Small intestine (tissue), 7 donors: ENCODE results near the gene SHCBP1. TPM values are rescaled to one million over a fixed set of nuclear protein-coding genes. Genes with fewer than 3 reads are reported as not detected.

ENCODE experiments used
- DNase-seq, 2 donors: peaks; one replicate each; pipeline versions ENCODE4 v3.0.0 to v3.0.0-alpha.2; 2013
- FAIRE-seq: peaks from 2 replicates; lab custom pipeline; 2012; peaks lifted over from hg19 to GRCh38; lab: Jason Lieb, UNC
- H3K27ac ChIP-seq, 3 donors: one replicate each; pipeline ENCODE4 v1.5.1; 2013; ENCODE audit warnings: low read length in 2 of 3, mild to moderate bottlenecking in 2 of 3, control low read depth in 1 of 3, inconsistent platforms in 1 of 3, low read depth in 1 of 3, moderate library complexity in 1 of 3
- H3K27me3 ChIP-seq, 3 donors: one replicate each; pipeline ENCODE4 v1.6.1; 2013; ENCODE audit warnings: low read length in 3 of 3, inconsistent platforms in 1 of 3; ENCODE audit not compliant: control insufficient read depth in 3 of 3, insufficient read depth in 3 of 3
- H3K36me3 ChIP-seq, 3 donors: one replicate each; pipeline ENCODE4 v1.6.1; 2013; ENCODE audit warnings: low read length in 3 of 3, inconsistent platforms in 1 of 3, low read depth in 1 of 3, mild to moderate bottlenecking in 1 of 3, moderate library complexity in 1 of 3; ENCODE audit not compliant: control insufficient read depth in 3 of 3, insufficient read depth in 2 of 3
- H3K4me1 ChIP-seq, 3 donors: one replicate each; pipeline ENCODE4 v1.6.1; 2013; ENCODE audit warnings: low read length in 2 of 3, inconsistent platforms in 1 of 3, low read depth in 1 of 3, mild to moderate bottlenecking in 1 of 3, moderate library complexity in 1 of 3; ENCODE audit not compliant: control insufficient read depth in 3 of 3, insufficient read depth in 2 of 3
- H3K4me3 ChIP-seq, 3 donors: one replicate each; pipeline ENCODE4 v1.5.1; 2013; ENCODE audit warnings: low read length in 3 of 3, control low read depth in 1 of 3, inconsistent platforms in 1 of 3, low read depth in 1 of 3, mild to moderate bottlenecking in 1 of 3, moderate library complexity in 1 of 3
- H3K9me3 ChIP-seq, 2 donors: one replicate each; pipeline ENCODE4 v1.6.1; 2013; ENCODE audit warnings: low read depth in 1 of 2, low read length in 1 of 2; ENCODE audit not compliant: control insufficient read depth in 2 of 2, insufficient read depth in 1 of 2
- WGBS, 3 donors: extraction: QIAGEN DNeasy Blood & Tissue Kit; methylation state at CpG; one replicate each; pipeline ENCODE4 v1.1.7; 2013; 5-methylcytosine and 5-hydroxymethylcytosine counted together
- polyA plus RNA-seq, 4 donors: library from polyadenylated mRNA; stranded (reverse) in 3 of 4; unstranded in 1 of 4; fragments of 200-250 nt in 3 of 4; fragments of 120-200 nt in 1 of 4; gene quantifications; one replicate each; pipeline versions ENCODE4 v1.2.1 to v1.2.3, GENCODE V29; 2013
- donor health status: healthy with polysubstance abuse.
- donor health status: control.
- donor health status: control.
- donor health status: Bipolar disorder and iron deficiency.
- donor health status: healthy.

SHCBP1 gene
- polyA plus RNA-seq, 4 donors, result 0.54 to 5.5 (median 3.0) TPM

DNA sequence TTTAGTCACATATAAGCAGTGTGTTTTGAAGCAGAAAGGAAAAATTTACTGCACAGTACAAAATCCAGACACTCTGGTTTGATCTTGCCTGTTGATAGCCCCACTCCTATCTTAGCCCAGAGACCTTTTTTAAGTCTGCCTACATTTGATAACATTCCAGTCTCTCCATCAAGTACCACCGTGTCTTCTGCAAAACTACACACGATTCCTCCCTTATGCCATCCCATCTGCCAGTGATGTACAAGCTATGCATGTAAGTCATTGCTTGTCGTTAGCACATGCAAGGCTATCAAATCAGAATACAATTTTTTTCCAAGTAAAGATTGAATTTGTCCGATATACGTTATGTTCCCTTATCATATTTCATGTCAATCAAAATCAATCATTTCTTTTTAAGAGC is 14.9 kb downstream of the SHCBP1 start:
- FAIRE-seq, result no peak
- WGBS, 3 donors, result 93 to 96% (median 95%) methylated on average over 5 of the region's 5 CpGs
- no peaks in the 10 kb centered on the region for H3K27me3 ChIP-seq
- DNase-seq, result no peak
- no peak overlapping the region for H3K4me3 ChIP-seq
- H3K27ac ChIP-seq, result no peak overlapping the region
- H3K9me3 ChIP-seq, result no peaks in the 10 kb centered on the region
- H3K4me1 ChIP-seq, result no peaks in the 10 kb centered on the region
- H3K36me3 ChIP-seq, result peaks cover 0 to 2% (median 0%) of the 10 kb centered on the region in 3 donors

DNA sequence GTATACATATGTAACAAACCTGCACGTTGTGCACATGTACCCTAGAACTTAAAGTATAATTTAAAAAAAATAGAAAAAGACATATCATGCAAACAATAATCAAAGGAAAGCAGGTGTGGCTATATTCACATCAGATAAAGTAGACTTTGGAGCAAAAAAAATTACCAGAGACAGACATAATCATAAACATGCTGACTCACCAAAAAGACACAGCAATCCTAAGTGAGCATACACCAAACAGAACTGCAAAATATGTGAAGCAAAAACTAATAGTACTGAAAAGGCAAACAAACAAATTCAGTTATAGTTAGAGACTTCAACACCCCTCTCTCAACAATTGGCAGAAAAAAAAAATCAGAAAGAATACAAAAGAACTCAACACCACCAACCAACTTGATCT is 29.9 kb downstream of the SHCBP1 start:
- Histone ChIP-seq H3K4me3 (no peak overlapping the region), H3K27me3 (no peaks in the 10 kb centered on the region), H3K9me3 (no peaks in the 10 kb centered on the region), H3K4me1 (no peaks in the 10 kb centered on the region), H3K27ac (no peak overlapping the region), H3K36me3 (no peaks in the 10 kb centered on the region)
- FAIRE-seq (no peak), DNase-seq (no peak)
- WGBS, 3 donors, result 92 to 100% (median 96%) methylated on average over 1 of the region's 1 CpG

DNA sequence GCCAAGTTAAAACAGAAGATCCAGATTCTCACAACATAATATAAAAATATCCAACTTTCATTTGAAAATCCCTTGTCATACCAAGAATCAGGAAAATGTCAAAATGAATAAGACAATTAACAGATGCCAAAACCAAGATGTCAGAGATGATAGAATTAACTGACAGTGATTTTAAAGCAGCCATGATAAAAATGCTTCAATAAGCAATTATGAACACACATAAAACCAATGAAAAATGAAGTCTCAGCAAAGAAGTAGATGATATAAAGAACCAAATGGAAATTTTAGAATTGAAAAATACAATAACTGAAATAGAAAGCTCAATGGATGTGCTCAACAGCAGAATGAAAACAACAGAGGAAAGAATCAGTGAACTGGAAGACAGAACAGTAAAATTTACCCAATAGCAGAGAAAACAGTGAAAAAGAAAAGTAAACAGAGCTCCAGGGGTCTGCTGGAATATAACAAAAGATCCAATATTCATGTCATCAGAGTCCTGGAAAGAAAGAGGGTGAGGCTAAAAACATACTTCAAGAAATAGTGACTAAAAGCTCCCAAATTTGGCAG is 35.1 kb downstream of the SHCBP1 start:
- H3K27me3 ChIP-seq, result no peaks in the 10 kb centered on the region
- no peaks in the 10 kb centered on the region for H3K9me3 ChIP-seq
- no peak for DNase-seq
- no peak for FAIRE-seq
- H3K27ac ChIP-seq, result no peak overlapping the region
- no peak overlapping the region for H3K4me3 ChIP-seq
- no peaks in the 10 kb centered on the region for H3K4me1 ChIP-seq
- no peaks in the 10 kb centered on the region for H3K36me3 ChIP-seq

DNA sequence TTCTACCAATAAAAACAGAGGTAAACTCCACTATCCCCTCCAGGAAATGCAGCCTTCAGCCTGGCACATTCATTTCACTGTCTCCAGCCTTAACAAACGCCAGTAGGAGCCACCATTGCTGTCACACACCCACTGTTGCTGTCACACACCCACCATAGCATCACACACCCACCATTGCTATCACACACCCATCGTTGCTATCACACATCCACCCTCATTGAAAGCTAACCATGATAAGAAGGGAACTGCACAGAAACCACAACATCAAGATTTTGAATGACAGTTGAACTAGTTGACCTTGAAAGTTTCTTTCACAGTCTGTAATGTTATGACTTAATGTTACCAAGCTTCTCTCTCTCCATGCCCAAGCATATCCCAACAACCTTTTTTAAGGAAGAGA is 38.1 kb downstream of the SHCBP1 start:
- no peak for DNase-seq
- Histone ChIP-seq H3K4me1 (no peaks in the 10 kb centered on the region), H3K4me3 (no peak overlapping the region), H3K27me3 (no peaks in the 10 kb centered on the region), H3K9me3 (no peaks in the 10 kb centered on the region), H3K27ac (no peak overlapping the region), H3K36me3 (no peaks in the 10 kb centered on the region)
- no peak for FAIRE-seq
- 46 to 60% (median 51%) methylated on average over 2 of the region's 2 CpGs for WGBS, 3 donors

DNA sequence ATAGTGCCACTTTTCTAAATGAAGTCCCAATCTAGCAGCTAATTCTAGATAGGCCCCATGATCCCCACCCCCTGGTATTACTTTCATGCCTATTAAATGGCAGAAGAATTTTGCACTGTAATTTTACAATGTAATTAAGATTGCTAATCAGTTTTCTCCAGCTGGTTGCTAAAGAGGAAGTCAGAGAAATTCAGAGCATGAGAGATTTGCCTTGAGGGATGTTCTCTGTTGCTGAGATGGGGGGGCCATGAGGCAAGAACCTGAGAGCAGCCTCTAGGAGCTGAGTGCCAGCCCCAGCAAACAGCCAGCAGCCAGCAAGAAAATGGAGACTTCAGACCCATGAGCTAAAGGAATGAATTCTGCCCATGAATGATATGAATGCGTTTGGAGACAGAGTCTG is 38.9 kb downstream of the SHCBP1 start:
- H3K4me1 ChIP-seq, result no peaks in the 10 kb centered on the region
- no peaks in the 10 kb centered on the region for H3K36me3 ChIP-seq
- H3K27me3 ChIP-seq, result no peaks in the 10 kb centered on the region
- FAIRE-seq, result no peak
- DNase-seq, result no peak
- H3K9me3 ChIP-seq, result no peaks in the 10 kb centered on the region
- WGBS, 3 donors, result 81 to 100% (median 92%) methylated on average over 1 of the region's 1 CpG
- no peak overlapping the region for H3K27ac ChIP-seq
- H3K4me3 ChIP-seq, result no peak overlapping the region

DNA sequence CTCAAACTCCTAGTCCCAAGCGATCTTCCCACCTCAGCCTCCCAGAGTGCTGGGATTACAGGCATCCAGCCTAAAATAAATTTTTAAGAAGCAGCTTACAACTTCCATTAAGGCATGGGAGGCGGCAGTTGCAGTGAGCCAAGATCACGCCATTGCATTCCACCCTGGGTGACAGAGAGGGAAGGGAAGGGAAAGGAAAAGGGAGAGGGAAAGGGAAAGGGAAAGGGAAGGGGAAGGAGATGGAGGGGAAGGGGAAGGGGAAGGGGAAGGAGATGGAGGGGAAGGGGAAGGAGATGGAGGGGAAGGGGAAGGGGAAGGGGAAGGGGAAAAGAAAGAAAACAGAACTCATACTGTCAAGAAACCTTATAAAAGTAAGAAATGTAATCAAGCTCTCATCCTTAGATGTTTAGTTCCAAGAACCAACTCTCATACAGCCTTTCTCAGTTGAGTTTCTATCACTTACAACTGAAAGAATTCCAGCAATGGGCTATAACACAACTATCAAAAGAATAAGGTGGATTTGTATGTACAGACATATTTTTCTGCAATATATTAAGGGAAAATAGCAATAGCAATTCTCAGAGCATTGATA is 43.1 kb downstream of the SHCBP1 start:
- 94 to 99% (median 98%) methylated on average over 3 of the region's 3 CpGs for WGBS, 3 donors
- FAIRE-seq, result no peak
- no peaks in the 10 kb centered on the region for H3K4me1 ChIP-seq
- H3K36me3 ChIP-seq, result no peaks in the 10 kb centered on the region
- H3K9me3 ChIP-seq, result no peaks in the 10 kb centered on the region
- no peak overlapping the region for H3K27ac ChIP-seq
- DNase-seq, result no peak
- no peaks in the 10 kb centered on the region for H3K27me3 ChIP-seq
- H3K4me3 ChIP-seq, result no peak overlapping the region

DNA sequence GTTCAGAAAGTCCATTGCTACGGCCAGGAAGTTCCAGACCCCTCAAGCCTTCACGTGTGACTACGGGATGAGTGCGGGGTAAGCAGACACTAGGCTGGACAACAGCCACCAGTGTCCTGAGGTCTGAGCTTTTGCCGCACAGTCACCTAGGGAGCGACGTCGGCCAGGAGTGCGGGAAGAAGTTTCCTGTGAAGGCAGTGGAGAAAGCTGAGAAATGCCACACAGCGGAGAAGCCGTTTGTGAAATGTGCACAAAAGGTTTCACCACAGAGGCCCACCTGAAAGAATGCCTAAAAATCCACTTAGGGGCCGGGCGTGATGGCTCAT is 47.4 kb downstream of the SHCBP1 start:
- Histone ChIP-seq H3K4me1 (no peaks in the 10 kb centered on the region), H3K27me3 (no peaks in the 10 kb centered on the region), H3K36me3 (no peaks in the 10 kb centered on the region), H3K9me3 (peaks cover 0 to 4% of the 10 kb centered on the region in 2 donors), H3K27ac (no peak overlapping the region), H3K4me3 (no peak overlapping the region)
- no peak for DNase-seq
- WGBS, 3 donors, result 84 to 89% (median 87%) methylated on average over 13 of the region's 13 CpGs
- no peak for FAIRE-seq

DNA sequence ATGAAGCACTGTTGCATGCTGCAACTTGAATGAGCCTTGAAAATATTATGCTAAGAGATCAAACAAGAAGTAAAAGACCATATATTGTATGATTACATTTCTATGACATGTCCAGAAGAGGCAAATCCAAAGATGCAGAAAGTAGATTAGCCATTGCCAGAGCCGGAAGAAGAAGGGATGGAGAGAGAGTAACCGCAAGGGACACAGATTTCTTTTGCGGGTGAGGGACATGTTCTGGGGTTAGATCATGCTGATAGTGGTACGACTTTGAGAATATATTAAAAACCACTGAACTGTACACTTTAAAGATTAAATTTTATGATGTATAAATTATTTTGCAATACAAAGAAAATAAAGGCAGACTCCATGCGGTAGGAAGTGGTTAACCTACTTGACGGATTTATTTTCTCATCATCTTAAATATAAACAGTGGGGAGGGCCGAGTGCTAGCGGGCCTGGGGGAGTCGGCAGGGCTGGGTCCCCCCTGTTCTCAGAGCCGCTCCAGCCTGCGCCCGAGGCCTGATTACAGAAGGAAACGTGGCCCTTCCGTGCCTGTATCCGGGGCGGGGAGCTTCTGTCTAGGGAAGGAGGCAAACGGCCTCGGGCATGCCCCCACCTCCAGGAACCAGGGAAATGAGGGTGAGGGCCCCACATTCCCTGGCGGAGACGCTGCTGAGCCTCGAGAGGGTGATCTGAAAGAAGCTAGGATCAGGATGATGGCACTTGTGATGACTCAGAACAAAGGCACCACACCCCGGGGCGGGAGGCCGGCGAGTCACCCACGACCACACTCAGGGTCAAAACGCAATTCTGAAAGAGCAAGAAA is 48.0 kb downstream of the SHCBP1 start:
- Histone ChIP-seq H3K27ac (no peak overlapping the region), H3K4me3 (no peak overlapping the region), H3K27me3 (no peaks in the 10 kb centered on the region), H3K4me1 (no peaks in the 10 kb centered on the region), H3K9me3 (peaks cover 0 to 4% of the 10 kb centered on the region in 2 donors), H3K36me3 (no peaks in the 10 kb centered on the region)
- DNase-seq (no peak), FAIRE-seq (no peak)
- 67 to 76% (median 73%) methylated on average over 25 to 27 of the region's 27 CpGs for WGBS, 3 donors
